Right atrium auricular region (tissue), 2 donors: Measurements from ENCODE around the gene RNF157. TPM values are rescaled to one million over a fixed set of nuclear protein-coding genes. Genes with fewer than 3 reads are reported as not detected.

Source experiments
- DNase-seq: peaks from one replicate; pipeline ENCODE4 v3.0.0-alpha.2; 2019; ENCODE audit warnings: low spot score
- H3K27ac ChIP-seq, 2 donors: fragments of 200-600 bp; sonication (generic); 1 replicate in 1 of 2; 2 replicates in 1 of 2; pipeline ENCODE4 v1.5.1; 2016 to 2019
- H3K27me3 ChIP-seq, 2 donors: fragments of 200-600 bp; sonication (generic); one replicate each; pipeline versions ENCODE4 v1.5.1 to v1.6.0; 2017 to 2019
- H3K36me3 ChIP-seq: fragments of 200-600 bp; sonication (generic); one replicate; pipeline ENCODE4 v1.5.1; 2016
- H3K4me1 ChIP-seq, 2 donors: fragments of 200-600 bp; sonication (generic); one replicate each; pipeline versions ENCODE4 v1.5.1 to v1.6.0; 2017 to 2019
- H3K4me3 ChIP-seq, 2 donors: fragments of 200-600 bp; sonication (generic); 1 replicate in 1 of 2; 2 replicates in 1 of 2; pipeline ENCODE4 v1.5.1; 2017 to 2019; ENCODE audit warnings: mild to moderate bottlenecking in 1 of 2, moderate library complexity in 1 of 2
- H3K9me3 ChIP-seq, 2 donors: fragments of 200-600 bp; sonication (generic); one replicate each; pipeline ENCODE4 v1.5.1; 2019
- total RNA-seq, 2 donors: library from RNA; depleted of rRNA; stranded (reverse); fragments of >200 nt; gene quantifications; one replicate each; pipeline ENCODE4 v1.1.0, GENCODE V29; 2016
- TF ChIP-seq, protein P1 (sequence below), 2 donors: fragments of 200-600 bp; sonication (generic); IDR thresholded peaks; one replicate each; pipeline ENCODE4 v1.5.1; 2019; ENCODE audit warnings: antibody characterized with exemption in 2 of 2

RNF157 gene
- total RNA-seq, 2 donors from 2014 or later, result 9.5 to 13.0 TPM

- Histone ChIP-seq H3K9me3 (no peaks in the 10 kb centered on the region), H3K27ac (no peak overlapping the region), H3K27me3 (peaks cover 30 to 41% of the 10 kb centered on the region in 2 donors), H3K4me3 (no peak overlapping the region), H3K4me1 (peaks cover 0 to 23% of the 10 kb centered on the region in 2 donors), H3K36me3 (no peaks in the 10 kb centered on the region)
- DNase-seq, result no peak
- TF ChIP-seq, protein P1, sequence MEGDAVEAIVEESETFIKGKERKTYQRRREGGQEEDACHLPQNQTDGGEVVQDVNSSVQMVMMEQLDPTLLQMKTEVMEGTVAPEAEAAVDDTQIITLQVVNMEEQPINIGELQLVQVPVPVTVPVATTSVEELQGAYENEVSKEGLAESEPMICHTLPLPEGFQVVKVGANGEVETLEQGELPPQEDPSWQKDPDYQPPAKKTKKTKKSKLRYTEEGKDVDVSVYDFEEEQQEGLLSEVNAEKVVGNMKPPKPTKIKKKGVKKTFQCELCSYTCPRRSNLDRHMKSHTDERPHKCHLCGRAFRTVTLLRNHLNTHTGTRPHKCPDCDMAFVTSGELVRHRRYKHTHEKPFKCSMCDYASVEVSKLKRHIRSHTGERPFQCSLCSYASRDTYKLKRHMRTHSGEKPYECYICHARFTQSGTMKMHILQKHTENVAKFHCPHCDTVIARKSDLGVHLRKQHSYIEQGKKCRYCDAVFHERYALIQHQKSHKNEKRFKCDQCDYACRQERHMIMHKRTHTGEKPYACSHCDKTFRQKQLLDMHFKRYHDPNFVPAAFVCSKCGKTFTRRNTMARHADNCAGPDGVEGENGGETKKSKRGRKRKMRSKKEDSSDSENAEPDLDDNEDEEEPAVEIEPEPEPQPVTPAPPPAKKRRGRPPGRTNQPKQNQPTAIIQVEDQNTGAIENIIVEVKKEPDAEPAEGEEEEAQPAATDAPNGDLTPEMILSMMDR (IDR thresholded peaks at IDR 0.05), result no peak
Measured at GRCh38 chr17:76134911-76135809, 105.1 kb downstream of the RNF157 start.

- no peak overlapping the region for H3K4me3 ChIP-seq
- TF ChIP-seq, protein P1 (IDR thresholded peaks at IDR 0.05), result no peak
- no peaks in the 10 kb centered on the region for H3K9me3 ChIP-seq
- no peak overlapping the region for H3K27ac ChIP-seq
- peaks cover 0 to 6% of the 10 kb centered on the region in 2 donors for H3K4me1 ChIP-seq
- no peaks in the 10 kb centered on the region for H3K36me3 ChIP-seq
- DNase-seq, result no peak
- peaks cover 16 to 18% of the 10 kb centered on the region in 2 donors for H3K27me3 ChIP-seq
Measured at GRCh38 chr17:76132574-76133338, 107.5 kb downstream of the RNF157 start.

DNA sequence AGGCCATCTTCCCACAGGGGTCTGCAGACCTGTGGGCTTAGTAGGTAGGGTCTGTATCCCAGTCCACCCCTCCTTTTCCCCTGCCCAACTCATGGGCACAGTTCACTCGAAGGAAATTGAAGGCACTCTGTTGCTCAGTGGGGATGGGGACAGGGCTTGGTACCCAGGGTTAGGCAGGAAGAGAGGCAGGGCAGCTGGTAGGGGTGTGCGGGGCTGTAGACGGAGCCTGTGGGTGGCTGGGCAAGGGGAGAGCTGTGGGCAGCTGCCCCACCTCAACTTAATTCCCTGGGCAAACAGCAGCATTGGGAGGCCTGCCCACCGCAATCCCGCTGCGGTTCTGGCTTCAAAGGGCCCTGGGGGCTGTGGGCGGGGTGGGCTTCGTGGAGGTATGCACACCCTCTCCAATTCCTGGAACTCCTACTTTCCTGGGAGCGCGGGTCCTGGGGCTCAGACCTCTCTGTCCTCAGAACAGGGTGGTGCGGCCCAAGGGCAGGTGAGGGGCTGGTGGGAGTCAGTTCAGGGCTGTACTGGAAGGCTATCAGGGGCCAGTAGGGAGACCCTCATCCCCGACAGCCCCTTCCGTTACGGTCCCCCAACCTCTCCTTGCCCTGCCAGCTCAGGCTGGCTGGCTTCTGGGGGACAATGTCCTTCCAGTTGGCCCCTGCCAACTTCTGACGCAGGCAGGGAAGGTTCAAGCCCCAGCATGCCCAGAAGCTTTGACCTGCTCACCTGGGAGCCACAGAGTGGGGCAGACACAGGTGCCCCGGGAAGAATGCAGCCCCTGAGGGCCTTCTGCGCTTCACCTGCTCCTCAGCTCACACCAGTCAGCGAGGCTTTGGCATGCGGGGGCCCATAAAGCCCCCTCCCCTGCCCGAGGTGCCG is 108.4 kb downstream of the RNF157 start:
- Histone ChIP-seq H3K4me1 (no peaks in the 10 kb centered on the region), H3K4me3 (no peak overlapping the region), H3K27ac (no peak overlapping the region), H3K36me3 (no peaks in the 10 kb centered on the region), H3K27me3 (peaks cover 8 to 10% of the 10 kb centered on the region in 2 donors), H3K9me3 (no peaks in the 10 kb centered on the region)
- DNase-seq, result no peak
- TF ChIP-seq, protein P1 (IDR thresholded peaks at IDR 0.05), result no peak

DNA sequence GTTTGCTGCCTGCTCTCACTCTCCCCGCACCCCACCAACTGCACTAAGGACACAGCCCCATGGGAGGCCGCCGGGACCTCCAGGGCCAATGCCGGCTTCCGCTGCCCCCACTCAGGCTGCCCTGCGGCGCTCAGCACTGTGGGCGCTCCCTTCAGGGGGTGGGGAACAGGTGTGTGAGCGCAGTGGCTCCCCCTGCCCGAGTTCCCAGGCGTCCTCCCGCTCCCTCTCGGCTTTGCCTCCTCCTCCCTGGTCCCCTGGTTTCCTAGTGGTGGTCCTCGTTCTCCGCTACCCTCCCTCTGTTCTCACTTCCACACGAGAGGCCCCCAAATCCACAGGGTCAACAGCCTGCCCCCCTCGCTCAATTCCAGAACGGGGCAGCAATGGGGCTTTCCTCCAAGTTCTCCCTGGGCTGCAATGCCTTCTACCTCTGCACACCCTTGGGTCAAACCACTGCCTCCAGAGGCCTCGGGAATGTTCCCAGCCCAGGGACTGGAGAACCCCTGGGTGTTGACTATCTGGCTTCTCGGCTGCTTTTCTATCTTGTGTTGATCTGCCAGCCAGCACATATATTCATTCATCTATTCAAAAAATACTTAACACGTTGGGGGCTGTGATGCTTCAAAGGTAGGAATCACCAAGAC is 109.1 kb downstream of the RNF157 start:
- Histone ChIP-seq H3K36me3 (no peaks in the 10 kb centered on the region), H3K9me3 (no peaks in the 10 kb centered on the region), H3K4me1 (no peaks in the 10 kb centered on the region), H3K27ac (no peak overlapping the region), H3K27me3 (peaks cover 8% of the 10 kb centered on the region in 2 donors), H3K4me3 (no peak overlapping the region)
- DNase-seq, result no peak
- TF ChIP-seq, protein P1 (IDR thresholded peaks at IDR 0.05), result no peak

- H3K4me3 ChIP-seq, result no peak overlapping the region
- no peak overlapping the region for H3K27ac ChIP-seq
- no peak for DNase-seq
- H3K9me3 ChIP-seq, result no peaks in the 10 kb centered on the region
- H3K36me3 ChIP-seq, result no peaks in the 10 kb centered on the region
- peaks cover 8% of the 10 kb centered on the region in 2 donors for H3K27me3 ChIP-seq
- H3K4me1 ChIP-seq, result no peaks in the 10 kb centered on the region
- TF ChIP-seq, protein P1 (IDR thresholded peaks at IDR 0.05), result no peak
Measured at GRCh38 chr17:76130473-76130872, 109.8 kb downstream of the RNF157 start.
